Raji (cell line): ENCODE data around the gene MRPL19.

ENCODE experiments used
- POLR2A ChIP-seq: IDR thresholded peaks from 2 replicates; pipeline ENCODE4 v1.6.1; 2011; ENCODE audit warnings: low read depth, low read length, control low read depth; ENCODE audit not compliant: insufficient read depth

Gene MRPL19

DNA sequence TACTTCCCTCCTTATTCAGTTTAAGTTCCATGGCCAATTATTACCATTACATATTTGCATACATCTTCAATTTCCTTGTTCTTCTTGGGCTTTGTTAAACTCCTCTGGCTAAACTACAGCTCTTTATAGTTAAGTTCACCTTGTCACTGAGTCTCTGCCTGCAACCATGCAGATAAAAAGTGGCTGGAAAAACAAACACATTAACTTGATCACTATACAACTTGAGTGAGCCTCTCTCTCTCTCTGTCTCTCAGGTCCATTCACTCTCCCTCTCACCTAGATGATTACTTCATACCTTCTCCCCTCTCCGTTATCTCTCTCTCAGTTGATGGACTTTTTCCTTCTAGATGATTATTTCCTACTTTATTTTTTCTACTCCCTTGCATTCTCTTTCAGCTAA lies 33.8 kb downstream of the MRPL19 start:
- no peak for TF ChIP-seq POLR2A

DNA sequence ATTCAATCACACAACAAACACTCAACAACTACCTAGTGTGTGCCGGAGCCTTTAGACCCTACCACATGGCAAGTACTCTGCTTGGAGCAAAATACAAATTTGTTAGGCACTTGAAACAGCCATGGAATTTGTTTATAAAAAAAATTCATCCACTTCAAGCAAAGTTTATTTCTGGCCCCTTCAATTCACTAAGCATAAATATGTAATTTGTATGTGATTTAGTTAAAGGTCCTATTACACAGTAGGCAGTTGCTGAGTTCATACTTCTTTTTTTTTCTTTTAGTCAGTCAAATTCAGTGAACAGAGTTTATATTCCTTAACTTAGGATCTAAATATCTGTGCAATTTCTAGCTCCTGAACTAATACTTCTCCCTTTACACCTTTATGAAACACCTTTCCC lies 41.6 kb downstream of the MRPL19 start:
- TF ChIP-seq POLR2A = no peak

DNA sequence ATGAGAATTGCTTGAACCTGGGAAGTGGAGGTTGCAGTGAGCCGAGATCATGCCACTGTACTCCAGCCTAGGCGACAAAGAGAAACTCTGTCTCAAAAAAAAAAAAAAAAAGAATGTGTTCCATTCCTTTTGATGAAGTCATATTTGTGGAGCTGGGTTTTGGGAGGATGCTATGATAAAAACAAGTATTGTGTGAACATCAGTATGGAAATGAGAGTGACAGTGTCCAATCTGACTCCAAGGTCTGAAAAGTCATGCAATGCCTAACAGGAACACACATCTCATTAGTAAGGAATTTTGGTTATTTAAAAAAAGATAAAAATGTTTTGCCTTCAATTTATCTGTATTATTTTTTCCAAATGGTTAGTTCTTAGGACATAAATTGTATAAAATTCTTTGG lies 52.3 kb downstream of the MRPL19 start:
- TF ChIP-seq POLR2A = no peak

DNA sequence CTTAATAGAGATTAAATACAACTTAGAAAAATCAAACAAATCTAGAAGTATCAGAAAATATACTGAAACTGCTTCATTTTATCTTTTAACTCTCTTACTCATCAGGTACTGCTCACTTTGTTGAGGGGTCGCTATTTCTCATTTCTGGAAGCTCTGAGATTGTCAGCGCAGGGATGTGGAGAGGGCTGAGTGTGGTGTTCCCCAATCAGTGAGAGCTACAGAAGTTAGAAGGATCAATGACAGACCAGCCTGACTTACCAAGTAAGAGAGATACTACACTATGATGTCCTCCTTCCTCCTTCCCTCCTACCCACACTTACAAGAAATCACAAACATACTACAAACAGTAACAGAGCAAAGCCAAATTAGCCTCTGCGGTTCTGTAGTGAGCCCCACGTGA lies 56.0 kb downstream of the MRPL19 start:
- no peak for TF ChIP-seq POLR2A

DNA sequence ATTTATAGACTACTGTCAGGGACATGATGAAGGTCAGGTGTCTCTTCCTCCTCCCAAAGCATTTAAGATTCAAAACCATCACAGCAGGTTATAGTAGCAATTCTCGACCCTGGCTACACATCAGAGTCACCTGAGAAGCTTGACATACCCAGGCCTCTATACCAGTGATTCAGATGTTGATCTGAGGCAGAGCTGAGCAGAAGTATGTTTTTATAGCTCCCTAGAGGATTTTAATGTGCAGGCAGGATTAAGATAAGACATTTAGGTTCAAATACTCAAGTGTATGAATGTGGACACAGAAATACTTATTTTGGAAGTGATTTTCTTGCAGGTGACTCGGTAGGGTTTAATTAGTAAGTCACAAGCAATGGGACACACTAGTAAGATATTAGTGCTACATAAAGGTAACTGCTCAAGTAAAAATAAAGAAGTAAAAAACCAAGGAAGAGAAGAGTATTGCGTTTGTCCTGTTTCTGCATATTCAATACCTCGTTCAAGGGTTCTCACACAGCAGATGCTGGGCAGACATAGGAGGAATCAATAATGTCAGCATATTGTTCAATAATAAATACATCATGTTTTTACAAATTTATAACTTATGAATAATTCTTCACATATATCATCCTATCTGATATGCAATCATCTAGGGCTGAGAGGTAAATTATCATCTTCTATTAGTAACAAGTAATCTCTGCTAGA lies 57.2 kb downstream of the MRPL19 start:
- no peak for TF ChIP-seq POLR2A

DNA sequence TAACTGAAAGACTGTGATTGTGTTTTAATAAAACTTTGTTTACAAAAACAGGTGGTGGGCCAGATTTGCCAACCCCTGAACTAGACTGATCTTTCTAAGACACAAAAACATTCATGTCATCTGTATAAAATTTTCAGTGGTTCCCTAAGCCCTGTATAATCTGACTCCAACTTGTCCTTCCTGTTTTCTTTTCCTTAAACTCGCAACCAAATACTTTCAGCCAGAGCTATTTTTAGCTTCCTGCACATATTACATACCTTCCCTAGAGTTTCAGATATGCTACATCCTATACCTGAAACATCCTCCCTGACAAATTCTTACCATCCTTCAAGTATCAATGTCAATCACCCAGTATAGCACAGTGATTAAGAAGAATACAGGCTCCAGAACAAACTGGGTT lies 59.3 kb downstream of the MRPL19 start:
- no peak for TF ChIP-seq POLR2A

DNA sequence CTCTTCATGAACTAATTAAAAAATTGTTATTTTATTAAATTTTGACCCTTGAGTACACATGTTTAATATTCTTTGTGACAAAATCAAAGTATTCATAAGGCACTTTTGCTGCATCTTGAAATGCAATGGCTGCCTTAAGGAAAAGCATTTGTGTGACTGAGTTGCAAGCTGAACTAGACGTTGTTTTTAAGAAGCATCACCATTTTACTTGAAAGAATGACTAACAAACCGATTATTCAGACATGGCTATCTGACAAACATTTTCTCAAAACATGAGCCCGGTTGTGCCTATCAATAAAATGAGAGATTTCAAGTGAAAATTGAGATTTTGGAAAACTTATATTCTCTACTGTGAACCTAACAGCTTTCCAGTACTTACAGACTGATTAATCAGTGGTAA lies 61.3 kb downstream of the MRPL19 start:
- no peak for TF ChIP-seq POLR2A

DNA sequence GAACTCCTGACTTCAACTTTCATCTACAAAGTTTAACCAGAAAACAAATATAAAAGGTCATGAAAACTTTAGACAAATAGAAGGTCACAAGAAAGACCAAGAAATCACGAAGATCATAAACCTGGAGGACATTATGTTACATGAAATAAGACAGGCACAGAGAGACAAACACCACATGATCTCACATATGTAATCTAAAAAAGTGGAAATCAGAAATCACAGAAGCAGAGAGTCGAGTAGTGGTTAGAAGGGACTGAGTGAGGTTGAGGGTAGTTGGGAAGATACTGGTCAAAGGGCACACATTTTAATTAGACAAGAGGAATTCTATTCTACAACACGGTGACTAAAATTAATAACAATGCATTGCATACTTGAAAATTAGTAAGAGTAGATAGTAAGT lies 62.7 kb downstream of the MRPL19 start:
- no peak for TF ChIP-seq POLR2A

DNA sequence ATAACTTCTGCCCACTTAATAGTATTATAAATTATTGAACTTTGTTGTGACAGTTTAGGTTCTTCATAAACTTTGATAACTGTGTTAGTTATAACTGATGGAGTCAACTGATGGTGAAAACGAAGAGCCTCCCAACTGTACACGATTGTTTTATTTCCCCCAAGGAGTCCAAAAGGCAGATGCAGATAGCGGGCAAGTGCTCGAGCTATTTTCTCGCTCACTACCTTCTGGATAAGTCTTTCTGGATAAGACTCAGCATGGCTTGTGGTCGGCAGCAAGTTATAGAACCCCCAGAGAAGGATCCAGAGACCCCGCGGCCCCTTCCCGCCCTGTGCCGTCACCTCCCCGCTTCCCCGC lies 63.6 kb downstream of the MRPL19 start:
- TF ChIP-seq POLR2A = no peak

DNA sequence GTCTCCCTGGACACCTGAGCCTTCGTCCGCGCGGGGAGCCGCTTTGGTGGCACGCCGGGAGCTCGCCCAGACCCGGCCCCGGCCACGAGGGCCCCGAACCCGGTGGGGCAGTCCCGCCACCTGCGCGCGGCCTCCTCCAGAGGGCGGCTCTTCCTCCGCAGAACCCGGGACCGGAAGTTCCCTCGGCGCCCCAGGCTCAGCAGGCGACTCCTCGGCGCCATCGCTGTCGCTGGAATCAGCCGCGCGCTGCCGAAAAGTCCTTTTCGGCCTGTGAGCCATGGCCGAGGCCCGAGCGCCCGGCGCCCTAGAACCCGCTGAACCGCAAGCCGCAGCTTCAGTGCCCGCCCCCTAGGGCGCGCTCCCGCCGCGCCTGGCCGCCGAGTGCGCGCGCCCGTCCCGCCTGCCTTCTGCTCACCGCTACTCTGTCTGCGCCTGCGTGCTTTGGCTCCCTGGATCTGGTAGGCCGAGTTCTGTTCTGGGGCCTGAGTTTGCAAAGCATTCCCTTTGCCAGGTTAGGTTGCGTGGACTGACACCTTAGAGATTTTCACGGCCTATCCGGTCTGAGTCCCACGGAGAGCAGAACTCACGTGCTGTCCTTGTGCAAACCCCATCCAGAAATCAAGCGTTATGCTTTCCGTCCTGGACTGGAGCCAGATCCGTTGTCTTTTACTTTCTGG lies 64.1 kb downstream of the MRPL19 start, which contains the start of gene GCFC2:
Gene GCFC2, minus strand, starts transcription at position 339 of the 677 bp plus-strand sequence. Its CDS starts 60 bp downstream, at position 279.
- TF ChIP-seq POLR2A = peak; percentile 58

DNA sequence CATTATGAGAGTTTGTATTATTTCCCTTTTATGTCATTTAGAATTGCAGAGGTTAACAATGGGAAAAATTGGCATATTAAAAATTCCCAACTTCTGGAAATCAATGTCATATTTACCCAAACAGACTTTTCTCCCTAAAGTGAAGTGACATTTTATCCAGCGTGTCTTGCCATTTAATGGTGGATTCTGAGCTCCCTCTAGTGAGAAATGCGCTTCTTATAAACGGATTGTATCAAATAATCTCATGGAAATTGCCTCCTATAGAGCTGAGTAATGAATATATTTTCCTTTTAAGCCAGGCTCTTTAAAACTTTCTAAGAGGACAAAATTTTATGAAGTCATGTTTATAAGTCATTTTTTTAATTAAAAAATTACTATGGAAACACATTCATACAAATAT lies 69.8 kb downstream of the MRPL19 start:
- TF ChIP-seq POLR2A = no peak

DNA sequence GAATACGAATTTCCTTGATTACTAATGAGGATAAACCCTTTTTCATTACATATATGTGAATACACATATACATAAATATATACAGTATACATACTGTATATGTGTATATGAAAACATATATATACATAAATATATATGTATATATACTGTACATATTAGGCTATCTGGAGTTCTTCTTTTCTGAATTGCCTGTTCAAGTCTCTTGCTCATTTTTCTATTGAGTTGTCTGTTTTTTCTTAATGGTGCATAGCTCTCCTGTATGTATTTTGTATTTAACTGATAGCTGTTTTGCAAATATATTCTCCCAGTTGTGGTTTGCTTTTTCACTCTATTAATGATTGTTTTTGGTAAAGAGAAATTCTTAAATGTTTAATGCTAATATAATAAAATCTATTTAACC lies 73.0 kb downstream of the MRPL19 start:
- TF ChIP-seq POLR2A = no peak

DNA sequence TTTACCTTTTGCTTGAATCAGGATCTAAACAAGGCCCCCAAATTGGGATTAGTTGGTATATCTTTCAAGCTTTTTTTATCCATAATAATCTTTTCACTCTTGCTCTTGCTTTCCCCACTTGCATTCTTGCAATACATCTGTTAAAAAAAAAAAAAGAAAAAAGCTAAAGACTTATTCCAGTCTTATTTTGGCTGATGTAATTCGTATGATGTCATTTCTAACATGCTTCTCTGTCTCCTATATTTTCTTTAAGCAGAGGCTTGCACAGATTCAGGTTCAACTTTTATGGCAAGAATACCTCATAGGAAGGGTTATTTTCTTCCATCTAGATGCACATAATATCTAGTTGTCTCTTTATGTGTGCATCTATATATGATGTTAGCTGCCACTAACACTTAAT lies 73.9 kb downstream of the MRPL19 start:
- TF ChIP-seq POLR2A = no peak

DNA sequence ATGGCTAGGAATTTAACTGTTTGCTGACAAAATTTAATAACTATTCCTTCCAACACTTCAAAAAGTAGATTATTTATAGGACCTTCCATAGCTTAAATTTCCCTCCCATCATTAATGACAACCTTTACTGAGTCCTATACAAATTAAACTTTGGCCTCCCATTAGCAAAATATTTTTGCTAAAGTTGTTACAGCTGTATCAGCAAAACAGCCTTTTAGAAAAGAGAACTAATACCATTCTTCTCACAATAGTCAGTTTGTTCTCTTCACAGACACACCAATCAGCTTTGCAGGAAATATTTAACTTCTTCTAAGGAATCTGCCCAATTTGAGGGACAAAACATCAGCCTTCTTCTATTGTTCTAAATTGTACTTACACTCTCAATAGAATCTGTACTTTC lies 76.1 kb downstream of the MRPL19 start:
- TF ChIP-seq POLR2A = no peak

DNA sequence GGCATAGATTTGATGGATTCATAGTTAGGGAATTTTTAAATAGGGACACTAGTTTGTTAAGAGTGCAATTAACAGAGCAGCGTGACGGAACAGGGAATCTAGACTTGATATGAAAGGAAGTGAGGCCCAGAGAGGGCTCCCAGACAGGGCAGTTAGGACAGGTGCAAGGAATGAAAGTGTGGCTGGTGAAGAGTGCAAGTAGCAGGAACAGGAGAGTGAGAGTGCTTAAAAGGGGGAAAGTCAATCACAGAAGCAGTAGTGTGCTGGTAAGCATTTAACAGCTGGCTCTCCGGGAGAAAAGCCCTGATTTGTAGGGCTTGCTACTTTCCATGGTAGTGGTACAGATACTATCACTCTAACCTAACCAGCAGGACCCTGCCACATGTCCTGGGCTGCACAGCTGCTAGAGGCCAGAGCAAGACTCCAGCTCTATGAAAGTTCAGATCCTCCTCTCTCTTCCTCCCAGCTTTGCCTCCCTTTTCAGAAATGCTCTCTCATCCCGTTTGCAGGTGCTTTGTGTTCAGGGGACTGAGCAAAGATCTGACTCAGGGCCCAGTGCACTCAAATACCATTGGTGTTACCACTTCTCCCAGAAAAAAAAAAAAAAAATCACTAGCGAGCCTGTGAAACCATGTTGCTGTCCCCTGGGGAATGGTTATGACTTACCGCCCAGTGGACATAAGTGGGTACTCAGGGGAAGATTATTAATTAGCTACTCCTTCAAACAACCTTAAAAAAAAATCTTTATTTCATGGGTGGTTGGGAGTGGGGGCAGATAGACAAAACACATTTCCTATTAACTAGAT lies 82.2 kb downstream of the MRPL19 start:
- no peak for TF ChIP-seq POLR2A

DNA sequence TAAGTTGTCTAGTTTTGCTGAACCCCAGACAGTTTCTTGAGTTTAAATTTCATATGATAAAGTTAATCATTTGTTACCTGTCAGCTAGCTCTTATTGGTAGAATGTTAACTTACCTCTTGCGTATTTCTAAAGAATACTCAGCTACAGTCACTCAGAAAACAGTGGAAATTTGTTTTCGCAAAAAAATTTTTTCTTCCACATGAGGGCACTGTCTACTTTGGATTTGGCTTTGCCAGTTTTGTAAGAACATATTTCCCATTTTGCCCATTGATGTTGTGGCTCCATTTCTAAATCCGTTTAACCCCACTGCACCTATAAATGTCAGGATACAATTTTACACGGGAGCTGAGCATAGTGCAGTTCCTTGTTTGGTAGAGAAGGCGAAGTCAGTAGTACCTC lies 83.3 kb downstream of the MRPL19 start:
- TF ChIP-seq POLR2A = no peak

DNA sequence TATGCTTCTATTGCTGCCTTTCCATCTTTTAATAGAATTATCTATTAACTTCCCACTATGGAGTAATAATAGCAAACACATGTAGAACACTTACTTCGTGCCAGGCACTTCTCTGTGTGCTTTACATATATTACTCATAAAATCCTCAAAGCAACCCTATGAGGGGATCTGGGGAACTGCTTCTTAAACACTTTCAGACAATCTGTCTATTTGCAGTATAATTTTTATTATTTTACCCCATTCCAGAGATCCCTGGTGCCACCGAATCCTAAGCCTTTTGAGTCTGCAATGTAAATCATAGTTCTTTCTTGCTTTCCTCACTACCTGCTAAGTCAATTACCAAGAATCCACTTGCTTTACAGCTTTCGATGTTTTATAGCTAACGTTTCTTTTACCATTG lies 89.7 kb downstream of the MRPL19 start:
- no peak for TF ChIP-seq POLR2A

DNA sequence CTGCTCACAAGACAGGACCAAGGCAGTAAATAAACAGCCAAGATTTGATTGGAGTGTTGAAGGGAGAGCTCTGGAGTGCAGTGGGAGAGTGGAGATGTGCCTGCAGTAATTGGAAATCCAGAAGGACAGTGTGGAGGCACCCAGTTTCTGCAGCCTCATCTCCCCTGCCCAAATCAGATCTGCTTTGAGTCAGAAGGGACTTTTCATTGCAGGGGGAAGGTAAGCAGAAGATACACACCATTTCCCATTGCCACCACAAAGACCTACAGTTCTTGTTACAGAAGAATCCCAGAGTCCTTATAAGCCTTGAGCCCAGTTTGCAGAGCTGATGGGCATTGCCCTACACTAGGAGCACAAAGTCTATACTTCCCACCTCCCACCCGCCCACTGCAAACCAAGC lies 91.4 kb downstream of the MRPL19 start:
- TF ChIP-seq POLR2A = no peak
